ENCODE data around the gene SPATA13. TPM values are rescaled to one million over a fixed set of nuclear protein-coding genes. Genes with fewer than 3 reads are reported as not detected.

Gene SPATA13
- total RNA-seq, 2 donors from 2014 or later, result 85.2 to 163 TPM

GRCh38 chr13:24271231-24271600 lies 110.7 kb downstream of the SPATA13 start:
- peak overlapping the region; percentile 49 to 65 for H3K27ac ChIP-seq
- peak overlapping the region in 1 of 2 donors; percentile 22 for H3K4me3 ChIP-seq
- DNase-seq (ENCODE audit: low spot score), result no peak
- H3K4me1 ChIP-seq (replicated peaks), result peaks cover 7% of the 10 kb centered on the region
- H3K27me3 ChIP-seq (replicated peaks; ENCODE audit: insufficient read depth), result no peaks in the 10 kb centered on the region
- TF ChIP-seq, protein P1, sequence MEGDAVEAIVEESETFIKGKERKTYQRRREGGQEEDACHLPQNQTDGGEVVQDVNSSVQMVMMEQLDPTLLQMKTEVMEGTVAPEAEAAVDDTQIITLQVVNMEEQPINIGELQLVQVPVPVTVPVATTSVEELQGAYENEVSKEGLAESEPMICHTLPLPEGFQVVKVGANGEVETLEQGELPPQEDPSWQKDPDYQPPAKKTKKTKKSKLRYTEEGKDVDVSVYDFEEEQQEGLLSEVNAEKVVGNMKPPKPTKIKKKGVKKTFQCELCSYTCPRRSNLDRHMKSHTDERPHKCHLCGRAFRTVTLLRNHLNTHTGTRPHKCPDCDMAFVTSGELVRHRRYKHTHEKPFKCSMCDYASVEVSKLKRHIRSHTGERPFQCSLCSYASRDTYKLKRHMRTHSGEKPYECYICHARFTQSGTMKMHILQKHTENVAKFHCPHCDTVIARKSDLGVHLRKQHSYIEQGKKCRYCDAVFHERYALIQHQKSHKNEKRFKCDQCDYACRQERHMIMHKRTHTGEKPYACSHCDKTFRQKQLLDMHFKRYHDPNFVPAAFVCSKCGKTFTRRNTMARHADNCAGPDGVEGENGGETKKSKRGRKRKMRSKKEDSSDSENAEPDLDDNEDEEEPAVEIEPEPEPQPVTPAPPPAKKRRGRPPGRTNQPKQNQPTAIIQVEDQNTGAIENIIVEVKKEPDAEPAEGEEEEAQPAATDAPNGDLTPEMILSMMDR (IDR thresholded peaks at IDR 0.05), result no peak
- no peak for TF ChIP-seq POLR2AphosphoS5 (IDR thresholded peaks at IDR 0.05)
- no peak for TF ChIP-seq POLR2A (IDR thresholded peaks at IDR 0.05)
- no peaks in the 10 kb centered on the region for H3K9me3 ChIP-seq
- intact Hi-C loops (cut with DNase I), result no loop called here
- 45% methylated on average over 1 of the region's 1 CpG for WGBS
- no peaks in the 10 kb centered on the region for H3K36me3 ChIP-seq

DNA sequence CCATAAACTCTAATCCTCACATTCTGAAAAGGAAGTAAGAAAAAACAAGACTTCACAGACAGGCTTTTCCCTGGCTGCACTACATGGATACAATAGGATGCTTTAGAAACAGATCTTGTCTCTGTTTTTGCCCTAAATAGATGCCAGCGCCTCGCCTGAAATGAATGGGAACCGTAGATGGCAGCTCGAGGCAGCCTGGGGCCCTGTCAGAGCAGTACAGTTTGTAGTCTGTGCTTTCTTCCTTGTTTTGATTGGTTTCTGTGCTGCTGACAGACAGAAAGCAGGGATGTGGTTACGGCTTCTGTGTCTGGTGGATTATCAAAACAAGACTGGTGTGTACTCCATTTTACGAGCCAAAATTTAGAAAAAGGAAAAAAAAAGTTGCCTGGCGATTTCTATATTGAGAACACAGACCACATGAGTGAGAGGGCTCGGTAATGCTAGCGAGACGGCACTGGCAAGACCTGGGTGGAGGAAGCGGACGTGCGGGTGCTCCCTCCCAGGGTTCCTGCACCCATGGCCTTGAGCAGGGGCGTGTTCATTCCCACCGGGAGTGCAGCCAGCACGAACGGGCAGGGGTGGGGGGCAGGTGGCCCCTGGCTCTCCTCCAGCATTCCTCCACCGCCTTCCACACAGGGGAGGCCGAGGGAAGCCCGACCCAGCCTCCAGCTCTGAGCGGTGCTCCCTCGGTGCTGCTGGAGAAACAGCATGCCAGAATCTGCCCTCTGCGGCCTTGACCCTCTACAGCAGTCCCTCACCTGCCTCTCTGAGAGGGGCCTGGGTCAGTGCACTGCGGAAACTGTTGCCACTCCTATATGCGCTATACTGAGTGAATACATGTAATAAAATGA lies 111.3 kb downstream of the SPATA13 start:
- TF ChIP-seq POLR2A (IDR thresholded peaks at IDR 0.05), result no peak
- peak; percentile 11 for TF ChIP-seq POLR2AphosphoS5 (IDR thresholded peaks at IDR 0.05)
- peak overlapping the region in 1 of 2 donors; percentile 22 for H3K4me3 ChIP-seq
- intact Hi-C loops (cut with DNase I), result no loop called here
- H3K4me1 ChIP-seq (replicated peaks), result peaks cover 7% of the 10 kb centered on the region
- H3K27me3 ChIP-seq (replicated peaks; ENCODE audit: insufficient read depth), result no peaks in the 10 kb centered on the region
- no peak for DNase-seq (ENCODE audit: low spot score)
- no peaks in the 10 kb centered on the region for H3K9me3 ChIP-seq
- WGBS, result 8% methylated on average over 22 of the region's 25 CpGs
- H3K27ac ChIP-seq, result peak overlapping the region; percentile 49 to 65
- H3K36me3 ChIP-seq, result no peaks in the 10 kb centered on the region

DNA sequence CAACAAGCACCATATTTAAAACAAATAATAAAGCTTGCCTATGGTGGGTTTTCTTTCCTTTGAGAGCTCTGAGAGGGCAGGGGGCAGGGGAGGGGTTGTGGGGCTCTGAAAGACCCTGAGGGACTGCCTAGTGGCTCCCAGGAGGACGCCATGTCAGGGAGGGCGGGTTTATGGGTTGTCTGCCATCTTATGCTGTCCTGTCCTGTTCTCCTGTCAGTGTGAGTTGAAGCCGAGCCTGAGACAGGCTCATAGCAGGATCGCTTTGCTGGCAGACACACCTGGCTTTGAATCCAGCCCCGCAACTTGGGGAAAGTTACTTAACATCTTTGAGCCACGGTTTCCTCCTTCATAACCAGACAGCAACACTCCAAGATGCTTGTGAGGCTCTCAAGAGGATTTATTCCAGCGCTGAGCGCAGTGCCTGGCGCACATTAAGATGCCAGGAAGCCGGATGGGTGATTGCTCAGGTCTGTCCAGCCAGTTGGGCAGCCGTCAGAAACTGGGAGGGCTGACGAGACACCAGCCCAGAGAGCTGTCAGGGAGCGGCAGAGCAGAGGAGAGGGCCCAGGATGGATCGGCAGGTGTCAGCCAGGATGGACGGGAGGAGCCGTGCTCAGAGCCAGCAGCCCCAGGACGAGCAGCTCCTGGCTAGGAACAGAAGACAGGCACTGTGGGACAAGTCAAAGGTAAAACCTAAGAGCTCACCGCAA lies 112.1 kb downstream of the SPATA13 start:
- WGBS, result 57% methylated on average over 18 of the region's 18 CpGs
- H3K36me3 ChIP-seq, result no peaks in the 10 kb centered on the region
- H3K27ac ChIP-seq, result peak overlapping the region; percentile 49 to 65
- no peak overlapping the region for H3K4me3 ChIP-seq
- H3K9me3 ChIP-seq, result no peaks in the 10 kb centered on the region
- H3K27me3 ChIP-seq (replicated peaks; ENCODE audit: insufficient read depth), result no peaks in the 10 kb centered on the region
- H3K4me1 ChIP-seq (replicated peaks), result peaks cover 7% of the 10 kb centered on the region
- TF ChIP-seq POLR2AphosphoS5 (IDR thresholded peaks at IDR 0.05) (no peak), POLR2A (IDR thresholded peaks at IDR 0.05) (no peak)
- TF ChIP-seq, protein P1 (IDR thresholded peaks at IDR 0.05), result no peak
- no peak for DNase-seq (ENCODE audit: low spot score)
- intact Hi-C loops (cut with DNase I), result no loop called here

GRCh38 chr13:24273926-24274325 lies 113.4 kb downstream of the SPATA13 start:
- intact Hi-C loops (cut with DNase I), result no loop called here
- 96% methylated on average over 7 of the region's 7 CpGs for WGBS

DNA sequence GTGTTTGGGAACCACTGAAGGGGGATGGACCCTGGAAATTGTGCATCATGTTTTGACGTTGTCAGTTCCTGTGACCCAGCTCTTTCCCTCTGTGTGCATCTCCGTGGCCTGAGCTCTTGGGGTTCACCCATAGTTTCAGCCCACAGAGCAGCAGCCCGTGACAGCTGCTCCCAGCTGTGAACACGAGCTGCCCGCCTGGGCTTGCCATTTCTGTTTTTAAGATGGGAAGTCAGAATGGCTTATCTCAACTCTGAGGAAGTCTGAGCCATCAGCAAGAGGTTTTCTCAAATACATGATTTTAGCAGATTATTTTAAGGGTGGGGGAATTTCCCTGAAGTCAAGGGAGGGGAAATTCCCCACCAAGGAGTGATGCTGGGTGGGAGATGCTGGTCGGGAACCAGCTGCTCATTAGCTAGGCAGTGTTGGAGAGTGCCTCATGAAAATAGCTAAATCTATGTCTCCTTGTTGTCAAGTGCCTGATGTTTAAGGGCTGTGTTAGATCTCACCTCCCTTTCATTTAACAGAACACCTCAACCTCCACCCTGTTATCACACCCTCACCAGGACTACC lies 114.0 kb downstream of the SPATA13 start:
- Histone ChIP-seq H3K27ac (no peak overlapping the region), H3K36me3 (no peaks in the 10 kb centered on the region), H3K27me3 (replicated peaks; ENCODE audit: insufficient read depth) (no peaks in the 10 kb centered on the region), H3K4me1 (replicated peaks) (peaks cover 7% of the 10 kb centered on the region), H3K9me3 (no peaks in the 10 kb centered on the region), H3K4me3 (no peak overlapping the region)
- 36% methylated on average over 6 of the region's 6 CpGs for WGBS
- DNase-seq (ENCODE audit: low spot score), result no peak
- TF ChIP-seq POLR2A (IDR thresholded peaks at IDR 0.05) (no peak), POLR2AphosphoS5 (IDR thresholded peaks at IDR 0.05) (no peak)
- TF ChIP-seq, protein P1 (IDR thresholded peaks at IDR 0.05), result no peak
- intact Hi-C loops (cut with DNase I), result no loop called here

More at GRCh38 chr13:24273926-24274325, 113.4 kb downstream of the SPATA13 start:
- no peaks in the 10 kb centered on the region for H3K36me3 ChIP-seq
- H3K27me3 ChIP-seq (replicated peaks; ENCODE audit: insufficient read depth), result no peaks in the 10 kb centered on the region
- no peaks in the 10 kb centered on the region for H3K9me3 ChIP-seq
- TF ChIP-seq POLR2AphosphoS5 (IDR thresholded peaks at IDR 0.05), result no peak
- TF ChIP-seq POLR2A (IDR thresholded peaks at IDR 0.05), result no peak
- TF ChIP-seq, protein P1 (IDR thresholded peaks at IDR 0.05), result no peak
- no peak for DNase-seq (ENCODE audit: low spot score)
- H3K4me1 ChIP-seq (replicated peaks), result peaks cover 7% of the 10 kb centered on the region
- H3K27ac ChIP-seq, result no peak overlapping the region
- H3K4me3 ChIP-seq, result no peak overlapping the region
